HUES48 (cell line): ENCODE data around the gene ZNF473.
"Not testable (repeated sequence)": the region's sequence is repeated elsewhere in the genome, so short reads cannot be mapped to it uniquely, and the experiment has no call there.

Source experiments
- H3K27ac ChIP-seq: one replicate; pipeline ENCODE4 v1.7.0; 2013; ENCODE audit warnings: low read depth, low read length, inconsistent platforms
- H3K27me3 ChIP-seq: 2 replicates; pipeline ENCODE4 v1.6.1; 2013; ENCODE audit warnings: mild to moderate bottlenecking, low read length; ENCODE audit not compliant: control insufficient read depth, insufficient read depth
- H3K36me3 ChIP-seq: 2 replicates; pipeline ENCODE4 v1.6.1; 2013; ENCODE audit warnings: low read length; ENCODE audit not compliant: control insufficient read depth, insufficient read depth
- H3K4me1 ChIP-seq: 2 replicates; pipeline ENCODE4 v1.6.1; 2013; ENCODE audit warnings: mild to moderate bottlenecking, low read length; ENCODE audit not compliant: control insufficient read depth, insufficient read depth
- H3K4me3 ChIP-seq: 2 replicates; pipeline ENCODE4 v1.5.1; 2013; ENCODE audit warnings: mild to moderate bottlenecking, low read depth, low read length
- H3K9ac ChIP-seq: 2 replicates; pipeline ENCODE4 v1.6.1; 2013; ENCODE audit warnings: mild to moderate bottlenecking, low read depth, low read length, moderate library complexity
- H3K9me3 ChIP-seq: 2 replicates; pipeline ENCODE4 v1.6.1; 2013; ENCODE audit warnings: low read length; ENCODE audit not compliant: control insufficient read depth, insufficient read depth

Gene ZNF473

DNA sequence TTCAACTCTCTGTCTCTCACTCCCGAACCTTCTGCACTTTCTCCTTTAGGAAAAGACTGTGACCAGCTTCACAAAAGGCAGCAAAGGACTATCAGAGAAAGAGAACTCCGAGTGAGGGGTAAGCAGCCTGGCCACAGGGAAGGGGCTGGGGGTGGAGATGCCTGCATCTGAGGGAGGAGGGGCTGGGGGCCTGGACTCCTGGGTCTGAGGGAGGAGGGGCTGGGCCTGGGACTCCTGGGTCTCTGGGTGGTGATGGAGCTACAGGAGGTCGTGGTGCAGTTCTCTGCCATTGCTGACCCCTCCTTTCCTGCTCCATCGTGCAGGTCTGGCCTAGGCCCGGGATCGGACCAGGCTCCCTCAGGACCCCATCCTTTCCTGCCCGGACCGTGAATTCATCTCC lies 49.3 kb downstream of the ZNF473 start:
- not testable (repeated sequence) for H3K27ac ChIP-seq, H3K27me3 ChIP-seq, H3K4me3 ChIP-seq, H3K9ac ChIP-seq, H3K4me1 ChIP-seq, H3K36me3 ChIP-seq
- H3K9me3 ChIP-seq, result peaks cover 35% of the 10 kb centered on the region

DNA sequence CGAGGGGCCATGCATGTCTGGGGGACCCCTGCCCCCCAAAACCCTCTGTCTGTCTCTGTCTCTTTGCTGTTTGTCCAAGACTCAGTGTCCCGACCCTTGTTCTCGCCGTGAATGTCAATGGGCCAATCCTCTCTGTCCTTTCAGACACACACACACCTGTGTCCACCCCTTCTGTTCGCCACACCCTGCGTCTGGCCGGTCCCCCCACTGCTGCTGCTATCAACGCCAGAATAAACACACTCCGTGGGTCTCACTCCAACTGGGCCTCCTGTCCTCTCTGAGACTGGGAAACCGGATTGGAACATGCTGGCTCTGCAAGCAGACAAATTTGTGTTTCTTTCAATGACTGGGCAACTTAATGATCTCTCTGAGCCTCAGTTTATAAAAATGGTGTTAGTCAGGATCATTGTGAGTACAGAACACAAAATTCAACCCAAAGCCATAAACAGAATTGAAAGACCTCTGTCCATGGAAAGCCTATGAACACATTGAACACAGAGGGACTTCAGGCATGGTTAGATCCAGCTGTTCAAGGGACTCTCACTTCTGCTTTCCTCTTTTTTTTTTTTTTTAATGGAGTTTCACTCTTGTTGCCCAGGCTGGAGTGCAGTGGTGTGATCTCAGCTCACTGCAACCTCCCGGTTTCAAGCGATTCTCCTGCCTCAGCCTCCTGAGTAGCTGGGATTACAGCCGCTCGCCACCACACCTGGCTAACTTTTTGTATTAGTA lies 50.0 kb downstream of the ZNF473 start:
- H3K9me3 ChIP-seq, result peaks cover 28% of the 10 kb centered on the region
- H3K27ac ChIP-seq, H3K4me3 ChIP-seq, H3K36me3 ChIP-seq, H3K4me1 ChIP-seq, H3K9ac ChIP-seq, H3K27me3 ChIP-seq: not testable (repeated sequence)

DNA sequence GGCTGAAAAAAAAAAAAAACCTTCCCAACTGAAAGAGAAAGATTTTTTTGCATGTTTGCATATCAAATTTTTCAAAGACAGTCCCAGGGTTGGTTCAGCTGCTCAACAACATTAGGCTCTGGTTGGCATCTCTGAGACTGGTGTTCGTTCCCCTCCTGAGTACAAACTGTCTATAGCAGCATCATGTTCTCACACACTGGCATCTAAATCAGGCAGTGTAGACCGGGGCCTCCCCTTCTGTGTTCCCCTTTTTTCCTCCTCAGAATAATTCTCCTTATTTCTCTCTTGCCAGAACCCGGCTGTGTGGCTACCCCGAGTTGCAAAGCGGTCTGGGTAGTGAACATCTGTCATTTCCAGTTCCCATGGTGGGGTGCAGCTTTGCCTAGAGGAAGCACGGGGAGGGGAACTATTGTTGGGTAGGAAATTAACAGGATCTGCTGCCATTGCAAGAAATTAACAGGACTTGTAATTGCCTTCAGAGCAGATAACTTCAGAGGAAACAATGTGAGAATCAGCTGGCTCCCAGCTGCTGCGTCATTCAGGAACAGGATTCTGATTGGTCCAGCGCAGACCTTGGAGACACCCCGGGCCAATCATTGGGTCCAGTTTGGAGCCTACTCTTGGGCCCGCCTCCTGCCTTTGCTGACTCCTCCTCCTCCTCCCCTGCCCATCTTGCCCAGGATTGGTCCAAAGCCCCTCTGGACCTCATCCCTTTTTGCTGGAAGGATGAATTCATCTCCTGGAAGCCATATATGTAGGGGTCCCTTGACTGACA lies 51.0 kb downstream of the ZNF473 start:
- not testable (repeated sequence) for H3K36me3 ChIP-seq, H3K27me3 ChIP-seq, H3K9ac ChIP-seq, H3K27ac ChIP-seq, H3K4me3 ChIP-seq, H3K4me1 ChIP-seq
- peaks cover 19% of the 10 kb centered on the region; the same call in 1 of the 2 replicates for H3K9me3 ChIP-seq

DNA sequence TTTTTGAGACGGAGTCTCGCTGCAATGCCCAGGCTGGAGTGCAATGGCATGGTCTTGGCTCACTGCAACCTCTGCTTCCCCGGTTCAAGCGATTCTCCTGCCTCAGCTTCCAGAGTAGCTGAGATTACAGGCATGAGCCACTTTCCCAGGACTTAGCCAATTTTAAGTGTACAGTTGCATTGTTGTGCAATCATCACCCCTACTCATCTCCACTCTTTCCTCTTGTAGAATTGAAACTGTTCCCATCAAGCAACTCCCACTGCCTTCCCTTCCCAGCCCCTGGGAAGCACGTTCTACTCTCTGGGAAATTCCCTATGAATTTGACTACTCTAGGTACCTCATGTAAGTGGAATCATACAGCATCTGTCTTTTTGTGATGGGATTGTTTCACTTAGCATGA lies 53.2 kb downstream of the ZNF473 start:
- H3K36me3 ChIP-seq, H3K4me3 ChIP-seq, H3K27me3 ChIP-seq, H3K27ac ChIP-seq, H3K4me1 ChIP-seq, H3K9ac ChIP-seq: not testable (repeated sequence)
- peaks cover 15% of the 10 kb centered on the region for H3K9me3 ChIP-seq

DNA sequence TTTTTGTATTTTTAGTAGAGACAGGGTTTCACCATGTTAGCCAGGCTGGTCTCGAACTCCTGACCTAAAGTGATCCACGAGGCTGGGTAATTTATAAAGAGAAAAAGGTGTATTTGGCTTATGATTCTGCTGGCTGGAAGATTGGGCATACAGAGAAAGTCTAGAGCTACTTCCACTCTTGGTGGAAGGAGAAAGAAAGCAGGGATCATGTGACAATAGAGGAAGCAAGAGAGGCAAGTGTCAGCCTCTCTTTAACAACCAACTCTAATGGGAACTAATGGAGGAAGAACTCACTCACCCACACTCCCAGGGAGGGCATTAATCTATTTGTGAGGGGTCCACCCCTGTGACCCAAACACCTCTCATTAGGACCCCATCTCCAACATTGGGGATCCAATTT lies 58.6 kb downstream of the ZNF473 start:
- not testable (repeated sequence) for H3K27me3 ChIP-seq

DNA sequence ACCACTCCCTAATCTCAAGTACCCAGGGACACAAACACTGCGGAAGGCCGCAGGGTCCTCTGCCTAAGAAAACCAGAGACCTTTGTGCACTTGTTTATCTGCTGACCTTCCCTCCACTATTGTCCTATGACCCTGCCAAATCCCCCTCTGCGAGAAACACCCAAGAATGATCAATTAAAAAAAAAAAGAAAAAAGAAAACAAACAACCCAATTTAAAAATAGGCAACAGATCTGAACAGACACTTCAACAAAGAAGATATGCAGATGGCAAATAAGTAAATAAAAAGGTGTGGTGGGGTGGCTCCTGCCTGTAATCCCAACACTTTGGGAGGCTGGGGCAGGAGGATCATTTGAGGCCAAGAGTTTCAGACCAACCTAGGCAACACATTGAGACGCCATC lies 61.3 kb downstream of the ZNF473 start:
- H3K36me3 ChIP-seq, H3K9ac ChIP-seq, H3K4me1 ChIP-seq, H3K27ac ChIP-seq, H3K27me3 ChIP-seq, H3K4me3 ChIP-seq: not testable (repeated sequence)
- H3K9me3 ChIP-seq, result peaks cover 28% of the 10 kb centered on the region

More for the DNA sequence above, 58.6 kb downstream of the ZNF473 start:
- H3K4me1 ChIP-seq, H3K4me3 ChIP-seq, H3K36me3 ChIP-seq, H3K27ac ChIP-seq, H3K9ac ChIP-seq: not testable (repeated sequence)
- peaks cover 25% of the 10 kb centered on the region for H3K9me3 ChIP-seq

DNA sequence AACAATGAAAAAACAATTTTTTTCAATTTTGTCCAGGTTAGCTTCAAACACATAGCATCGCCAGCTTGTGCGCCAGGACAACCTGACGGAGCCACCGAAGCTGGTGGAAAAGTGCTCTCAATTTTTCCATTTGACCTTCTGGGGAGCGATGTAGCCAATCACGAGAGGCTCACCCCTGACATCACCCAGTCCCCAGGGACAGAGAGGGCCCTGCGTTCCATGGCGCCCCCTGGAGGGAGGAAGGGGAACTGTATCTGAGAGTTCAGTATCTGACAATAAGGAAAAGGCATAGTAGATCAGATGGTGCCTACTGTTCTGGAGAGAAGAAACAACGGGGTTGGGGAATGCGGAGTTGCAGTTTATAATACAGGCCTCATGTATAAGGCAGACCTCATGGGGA lies 64.9 kb downstream of the ZNF473 start:
- not testable (repeated sequence) for H3K36me3 ChIP-seq, H3K27ac ChIP-seq, H3K4me1 ChIP-seq, H3K4me3 ChIP-seq, H3K27me3 ChIP-seq, H3K9ac ChIP-seq
- H3K9me3 ChIP-seq, result peaks cover 13% of the 10 kb centered on the region

DNA sequence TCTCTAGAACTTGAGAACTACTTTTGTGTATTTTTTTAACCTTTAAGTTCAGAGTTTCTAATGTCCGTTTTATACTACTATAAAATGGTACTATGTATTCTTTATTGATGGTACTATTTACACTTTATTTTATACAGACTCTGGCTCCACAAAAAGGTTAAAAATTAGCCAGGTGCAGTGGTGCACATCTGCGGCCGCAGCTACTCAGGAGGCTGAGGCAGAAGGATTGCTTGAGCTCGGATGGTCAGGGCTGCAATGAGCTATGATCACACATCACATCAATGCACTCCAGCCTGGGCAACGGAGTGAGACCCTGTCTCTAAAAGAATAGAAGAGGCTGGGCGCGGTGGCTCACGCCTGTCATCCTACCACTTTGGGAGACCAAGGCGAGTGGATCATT lies 66.0 kb downstream of the ZNF473 start:
- H3K9me3 ChIP-seq, result peaks cover 13% of the 10 kb centered on the region
- not testable (repeated sequence) for H3K27ac ChIP-seq, H3K9ac ChIP-seq, H3K4me1 ChIP-seq, H3K36me3 ChIP-seq, H3K4me3 ChIP-seq, H3K27me3 ChIP-seq

DNA sequence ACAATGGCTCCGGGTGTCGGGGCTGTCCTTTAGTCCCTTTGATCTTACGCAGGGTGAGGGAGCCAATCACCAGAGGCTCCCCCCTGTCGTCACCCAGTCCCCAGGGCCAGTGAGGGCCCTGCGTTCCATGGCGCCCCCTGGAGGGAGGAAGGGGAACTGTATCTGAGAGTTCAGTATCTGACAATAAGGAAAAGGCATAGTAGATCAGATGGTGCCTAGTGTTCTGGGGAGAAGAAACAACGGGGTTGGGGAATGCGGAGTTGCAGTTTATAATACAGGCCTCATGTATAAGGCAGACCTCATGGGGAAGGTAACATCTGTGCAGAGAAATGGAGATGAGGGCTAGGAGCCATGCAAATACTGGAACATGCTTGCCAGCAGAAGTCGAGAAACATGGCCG lies 66.8 kb downstream of the ZNF473 start:
- H3K9ac ChIP-seq, H3K27ac ChIP-seq, H3K36me3 ChIP-seq, H3K4me1 ChIP-seq, H3K4me3 ChIP-seq, H3K9me3 ChIP-seq, H3K27me3 ChIP-seq: not testable (repeated sequence)

DNA sequence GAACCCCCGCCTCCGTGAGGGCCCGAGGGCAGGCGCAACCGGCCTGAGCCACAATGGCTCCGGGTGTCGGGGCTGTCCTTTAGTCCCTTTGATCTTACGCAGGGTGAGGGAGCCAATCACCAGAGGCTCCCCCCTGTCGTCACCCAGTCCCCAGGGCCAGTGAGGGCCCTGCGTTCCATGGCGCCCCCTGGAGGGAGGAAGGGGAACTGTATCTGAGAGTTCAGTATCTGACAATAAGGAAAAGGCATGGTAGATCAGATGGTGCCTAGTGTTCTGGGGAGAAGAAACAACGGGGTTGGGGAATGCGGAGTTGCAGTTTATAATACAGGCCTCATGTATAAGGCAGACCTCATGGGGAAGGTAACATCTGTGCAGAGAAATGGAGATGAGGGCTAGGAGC lies 72.1 kb downstream of the ZNF473 start:
- H3K4me1 ChIP-seq, H3K4me3 ChIP-seq, H3K27ac ChIP-seq, H3K27me3 ChIP-seq, H3K9me3 ChIP-seq, H3K9ac ChIP-seq, H3K36me3 ChIP-seq: not testable (repeated sequence)

DNA sequence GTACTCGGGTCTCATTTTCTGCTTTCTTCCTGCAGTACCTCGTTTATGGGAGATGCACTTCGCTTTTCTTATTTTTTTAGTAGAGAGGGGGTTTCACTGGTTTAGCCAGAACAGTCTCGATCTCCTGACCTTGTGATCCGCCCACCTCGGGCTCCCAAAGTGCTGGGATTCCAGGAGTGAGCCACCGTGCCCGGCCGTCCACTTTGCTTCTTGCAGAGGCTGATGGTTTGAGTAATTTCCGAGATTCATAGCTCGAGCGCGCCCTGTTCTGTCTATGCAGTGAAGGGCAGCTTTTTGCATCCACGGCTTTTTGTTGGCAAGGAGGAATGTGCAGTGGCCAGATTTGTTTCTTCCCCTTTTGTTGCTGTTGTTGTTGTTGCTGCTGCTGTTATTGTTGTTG lies 73.1 kb downstream of the ZNF473 start:
- not testable (repeated sequence) for H3K27me3 ChIP-seq, H3K36me3 ChIP-seq, H3K27ac ChIP-seq, H3K9me3 ChIP-seq, H3K4me1 ChIP-seq, H3K4me3 ChIP-seq, H3K9ac ChIP-seq
